NCI-H2029 (cell line): Measurements from ENCODE around the gene CYP51A1.
"Not testable (repeated sequence)": the region's sequence is repeated elsewhere in the genome, so short reads cannot be mapped to it uniquely, and the experiment has no call there.

Experiments
- DNase-seq: peaks from one replicate; lab custom pipeline; 2025; lab: John Stamatoyannopoulos, UW

CYP51A1 gene

DNA sequence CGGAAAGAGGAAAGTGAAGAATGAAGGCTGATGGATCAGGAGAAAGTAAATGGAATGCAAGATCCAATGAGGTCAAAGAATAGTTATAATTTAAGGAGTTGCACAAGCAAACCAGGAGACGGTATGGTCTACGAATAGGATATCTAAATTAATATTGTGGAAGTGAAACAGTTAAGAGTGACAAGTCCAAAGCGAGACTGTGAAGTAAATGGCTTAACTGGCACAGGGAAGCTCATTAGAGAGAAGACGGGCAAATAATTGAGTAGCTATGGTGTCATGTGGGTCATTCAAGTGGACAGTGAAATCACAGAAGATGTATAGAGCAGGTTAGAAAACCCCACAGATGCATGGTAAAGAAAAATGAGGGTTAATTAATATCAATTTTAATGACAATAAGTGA is 3.2 kb downstream of the CYP51A1 start:
- no peak for DNase-seq

DNA sequence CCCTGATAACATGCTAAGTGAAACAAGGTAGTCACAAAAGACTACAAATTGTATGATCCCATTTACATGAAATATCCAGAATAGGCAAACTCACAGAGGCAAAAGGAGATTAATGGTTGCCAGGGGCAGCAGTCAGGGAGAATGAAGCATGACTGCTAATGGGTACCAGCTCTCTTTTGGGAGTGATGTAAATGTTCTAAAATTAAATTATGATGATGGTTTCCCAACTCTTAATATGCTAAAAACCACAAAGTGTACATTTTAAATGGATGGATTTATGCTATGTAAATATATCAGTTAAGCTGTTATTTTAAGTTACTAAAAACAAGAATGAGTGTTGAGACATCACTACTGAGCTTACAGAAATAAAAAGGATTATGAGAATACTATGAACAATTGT is 12.6 kb downstream of the CYP51A1 start:
- DNase-seq, result no peak

DNA sequence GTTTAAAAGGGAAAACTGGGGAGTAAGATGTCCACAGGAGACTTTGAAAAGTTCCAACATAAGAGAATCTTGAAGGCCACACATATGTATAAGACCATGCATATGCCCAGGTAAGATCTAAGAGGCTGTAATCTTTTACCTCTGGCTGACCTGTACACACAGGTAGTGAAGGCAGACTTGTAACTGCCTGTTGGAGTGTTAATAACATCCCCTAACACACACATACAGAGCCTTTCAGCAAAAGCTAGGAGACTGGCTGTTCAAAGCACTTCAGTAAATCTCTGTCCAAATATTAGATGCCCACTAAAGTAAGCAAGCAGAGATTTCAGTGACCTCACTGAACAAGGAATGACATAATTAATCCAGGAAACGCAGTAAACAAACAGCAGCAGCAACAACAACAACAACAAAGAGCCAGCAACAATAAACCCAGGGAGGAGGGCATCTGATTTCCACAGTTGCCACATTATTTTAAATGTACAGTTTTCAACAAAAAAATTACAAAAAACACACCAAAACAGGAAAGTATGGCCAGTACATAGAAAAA is 15.0 kb downstream of the CYP51A1 start:
- DNase-seq, result peak; percentile 36

DNA sequence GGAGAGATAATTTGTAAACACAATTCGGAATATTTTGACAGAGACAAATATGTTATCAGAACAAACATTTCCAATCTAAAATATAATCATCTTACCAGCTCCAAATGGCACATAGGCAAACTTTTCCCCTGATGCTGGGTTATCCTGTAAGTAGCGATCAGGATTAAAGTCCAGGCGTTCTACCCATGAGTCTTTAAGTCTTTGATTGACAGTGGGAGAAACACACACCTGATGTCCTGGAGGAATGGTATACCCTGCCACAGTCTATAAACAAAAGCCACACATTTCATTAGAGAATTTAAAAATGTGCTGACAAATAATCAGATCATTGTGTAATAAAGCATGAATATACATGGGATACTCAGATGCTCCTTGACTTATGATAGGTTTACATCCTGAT is 17.3 kb downstream of the CYP51A1 start:
- DNase-seq, result no peak

DNA sequence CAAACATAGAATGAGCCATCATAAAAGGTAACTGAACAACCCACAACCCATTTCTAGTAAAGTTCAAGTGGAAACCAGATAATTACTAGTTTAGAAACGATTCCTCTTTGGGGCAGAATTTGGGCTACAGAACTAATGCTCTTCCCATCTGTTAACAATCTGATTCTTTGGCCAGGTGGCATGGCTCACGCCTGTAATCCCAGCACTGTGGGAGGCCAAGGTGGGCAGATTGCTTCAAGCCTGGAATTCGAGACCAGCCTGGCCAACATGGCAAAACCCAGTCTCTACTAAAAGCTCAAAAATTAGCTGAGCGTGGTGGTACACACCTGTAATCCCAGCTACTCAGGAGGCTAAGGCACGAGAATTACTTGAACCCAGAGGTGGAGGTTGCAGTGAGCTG is 18.5 kb downstream of the CYP51A1 start:
- no peak for DNase-seq

DNA sequence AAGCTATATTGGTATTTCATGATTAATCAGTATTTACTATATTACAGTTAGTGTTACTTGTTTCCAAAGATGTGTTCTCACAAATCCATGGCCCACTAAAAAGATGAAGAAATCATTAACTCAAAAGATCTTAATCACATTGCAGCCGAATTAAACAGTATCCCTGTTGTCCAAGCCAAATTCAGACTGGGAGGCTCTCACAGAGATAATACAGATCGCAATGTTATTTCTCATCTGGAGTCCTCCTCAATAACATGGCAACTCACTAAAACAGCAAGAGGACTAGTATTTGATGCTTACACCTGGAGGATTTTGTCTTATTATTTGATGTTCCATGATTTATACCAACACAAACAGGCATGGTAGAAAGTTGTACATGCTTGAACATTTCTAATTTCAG is 23.4 kb downstream of the CYP51A1 start:
- DNase-seq, result no peak

DNA sequence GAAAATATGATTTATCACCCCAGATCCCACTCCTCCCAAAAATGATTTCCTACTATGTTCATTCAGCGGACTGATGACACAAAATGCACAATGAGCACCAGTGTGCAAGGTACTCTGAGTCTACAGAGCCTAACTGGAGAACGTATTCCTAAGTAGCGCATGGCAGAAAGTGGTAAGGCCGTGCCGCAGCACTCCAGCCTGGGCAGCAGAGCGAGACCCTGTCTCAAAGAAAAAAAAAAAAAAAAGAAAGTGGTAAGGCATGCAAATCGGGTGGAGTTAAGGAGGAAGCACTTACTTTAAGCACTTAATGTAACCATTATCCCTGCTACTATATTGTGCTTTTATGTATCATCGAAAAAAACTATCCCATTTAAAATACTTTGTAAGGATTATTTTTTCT is 25.5 kb downstream of the CYP51A1 start:
- no peak for DNase-seq

DNA sequence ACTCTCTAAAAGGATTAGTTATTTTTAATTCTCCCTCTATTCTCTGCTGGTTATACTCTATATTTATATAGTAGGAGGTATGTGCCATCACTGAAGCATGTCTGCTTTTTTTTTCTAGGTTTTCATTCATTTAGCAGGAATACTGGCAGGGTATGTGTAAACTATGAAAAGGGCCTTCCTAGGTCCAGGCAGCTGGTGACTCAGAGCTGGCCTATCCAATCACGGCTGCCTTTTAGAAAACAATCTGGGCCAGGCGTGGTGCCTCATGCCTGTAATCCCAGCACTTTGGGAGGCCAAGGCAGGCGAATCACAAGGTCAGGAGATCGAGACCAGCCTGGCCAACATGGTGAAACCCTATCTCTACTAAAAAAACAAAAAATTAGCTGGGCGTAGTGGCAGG is 31.4 kb downstream of the CYP51A1 start:
- DNase-seq, result not testable (repeated sequence)

DNA sequence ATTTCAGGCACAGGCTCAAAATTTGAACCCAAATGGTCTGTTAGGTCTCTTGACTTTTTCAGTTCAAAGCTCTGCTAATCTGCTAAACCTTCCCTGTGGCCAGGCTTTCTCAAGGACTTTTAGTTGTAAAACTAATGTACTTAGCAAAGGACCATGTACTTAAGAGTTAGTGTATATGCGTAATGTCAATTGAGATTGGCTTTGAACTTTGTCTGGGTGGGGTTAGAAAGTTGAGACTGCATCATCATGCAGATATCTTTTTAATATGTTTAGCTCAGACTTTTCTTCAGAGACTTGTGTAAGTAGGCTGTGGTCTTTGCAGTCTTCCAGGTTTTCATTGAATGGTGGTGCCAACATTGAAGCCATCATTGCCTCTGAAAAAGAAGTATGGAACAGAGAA is 33.7 kb downstream of the CYP51A1 start:
- no peak for DNase-seq

DNA sequence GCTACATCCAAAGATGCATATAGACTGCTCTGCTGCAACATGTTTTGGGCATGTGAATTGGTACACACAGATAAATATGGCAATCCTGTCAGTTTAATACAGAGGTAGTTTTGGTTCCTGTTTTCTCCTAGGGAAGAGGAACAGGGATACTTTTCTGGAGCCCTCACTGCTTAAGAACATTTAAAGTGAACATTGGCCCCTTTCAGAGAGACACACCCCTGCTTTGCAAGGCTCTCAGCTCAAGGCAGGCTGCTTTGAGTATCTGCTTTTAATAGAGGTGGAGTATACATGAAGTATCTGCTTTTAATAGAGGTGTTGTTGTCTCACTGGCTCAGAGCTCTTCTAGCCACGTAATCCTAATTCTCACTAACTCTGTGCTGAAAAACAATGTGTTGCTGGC is 38.9 kb downstream of the CYP51A1 start:
- no peak for DNase-seq

DNA sequence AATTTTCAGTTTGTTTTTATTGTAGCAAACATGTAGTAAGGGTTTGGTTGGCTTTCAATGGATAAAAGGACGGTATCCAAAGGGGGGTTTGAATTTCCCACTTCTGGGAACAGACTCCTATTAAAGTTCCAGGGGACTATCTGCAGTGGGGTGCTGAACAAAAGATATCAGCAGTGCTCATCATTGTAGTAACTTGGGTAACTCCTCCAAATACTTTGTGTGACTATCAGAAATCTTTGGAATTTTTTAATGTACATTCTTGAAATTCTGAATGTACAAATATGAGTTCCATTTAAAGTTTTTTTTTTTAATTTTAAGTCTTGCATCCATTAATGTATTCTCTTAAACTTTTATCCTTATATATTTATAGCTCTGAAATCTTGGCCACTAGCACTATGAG is 42.1 kb downstream of the CYP51A1 start:
- no peak for DNase-seq

DNA sequence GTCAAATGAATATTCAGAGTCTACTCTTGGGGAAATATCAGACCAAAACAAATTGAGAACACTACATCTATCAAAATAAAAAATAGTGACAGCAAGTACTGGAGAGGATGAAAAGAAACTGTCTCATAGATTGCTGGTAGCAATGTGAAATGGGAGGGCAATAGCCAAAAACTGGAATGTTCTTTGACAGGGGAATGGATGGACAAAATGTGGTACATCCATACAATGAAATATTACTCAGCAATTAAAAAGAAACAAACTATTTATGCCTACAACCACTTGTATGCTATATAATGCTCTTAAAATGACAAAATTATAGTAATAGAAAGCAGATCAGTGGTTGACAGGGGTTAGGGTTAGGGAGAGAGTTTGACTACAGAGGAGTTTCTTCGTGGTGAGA is 46.0 kb downstream of the CYP51A1 start:
- no peak for DNase-seq

DNA sequence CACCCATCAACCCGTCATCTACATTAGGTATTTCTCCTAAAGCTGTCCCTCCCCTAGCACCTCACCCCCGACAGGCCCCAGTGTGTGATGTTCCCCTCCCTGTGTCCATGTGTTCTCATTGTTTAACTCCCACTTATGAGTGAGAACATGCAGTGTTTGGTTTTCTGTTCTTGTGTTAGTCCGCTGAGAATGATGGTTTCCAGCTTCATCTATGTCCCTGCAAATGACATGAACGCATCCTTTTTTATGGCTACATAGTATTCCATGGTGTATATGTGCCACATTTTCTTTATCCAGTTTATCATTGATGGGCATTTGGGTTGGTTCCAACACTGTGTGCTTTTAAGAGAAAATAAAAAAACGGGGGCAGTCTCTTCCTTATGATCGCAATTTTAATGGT is 50.4 kb downstream of the CYP51A1 start:
- not testable (repeated sequence) for DNase-seq

DNA sequence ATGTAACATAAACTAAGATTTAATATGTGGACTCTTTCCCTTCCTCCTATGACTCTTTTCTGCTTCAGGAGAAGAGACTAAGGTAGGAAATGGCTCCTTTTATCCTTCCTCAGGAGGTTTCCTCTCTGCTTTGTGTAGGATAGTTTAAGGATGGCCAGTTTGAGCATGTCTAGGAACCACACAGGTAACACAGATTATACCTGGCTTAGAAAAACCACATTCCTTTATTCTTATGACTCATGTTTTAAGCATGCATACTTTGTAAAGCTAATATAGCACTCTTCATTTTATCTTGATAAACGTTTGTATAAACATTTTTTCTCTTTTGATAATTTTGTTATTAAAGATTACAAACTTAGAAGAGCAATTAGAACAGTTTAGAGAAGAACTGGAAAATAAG is 57.8 kb downstream of the CYP51A1 start:
- DNase-seq, result no peak

DNA sequence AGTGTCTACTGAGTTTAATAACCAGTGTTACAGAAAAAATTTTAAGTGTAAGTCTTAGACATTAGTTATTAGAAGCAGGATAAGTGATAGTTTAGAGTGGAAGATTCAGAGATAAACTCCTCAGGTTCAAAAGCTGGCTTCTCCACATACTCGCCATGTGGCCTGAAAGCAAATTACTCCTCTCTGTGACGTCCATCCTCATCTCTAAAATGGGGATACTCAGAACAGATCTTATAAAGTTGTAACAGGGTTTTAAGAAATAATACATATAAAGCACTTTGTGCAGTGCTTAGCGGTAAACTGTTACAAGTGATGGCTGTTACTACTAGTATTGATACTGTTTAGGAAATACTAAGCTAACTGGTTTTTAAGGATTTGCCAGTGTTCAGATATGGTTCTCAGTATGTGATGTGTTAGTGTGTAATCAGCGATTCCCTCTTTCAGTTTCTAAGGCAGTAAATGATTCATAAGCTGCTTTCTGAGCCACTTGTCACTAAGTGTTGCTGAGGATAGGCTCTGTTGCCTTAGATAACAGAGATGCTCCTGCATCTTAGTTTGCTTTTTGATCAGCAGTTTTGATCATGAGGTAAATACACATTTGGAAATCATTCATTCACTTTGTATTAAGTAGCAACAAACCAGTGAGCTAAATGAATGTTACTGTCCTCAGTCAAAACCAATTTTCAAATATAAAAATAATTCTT is 58.7 kb downstream of the CYP51A1 start:
- DNase-seq, result no peak

DNA sequence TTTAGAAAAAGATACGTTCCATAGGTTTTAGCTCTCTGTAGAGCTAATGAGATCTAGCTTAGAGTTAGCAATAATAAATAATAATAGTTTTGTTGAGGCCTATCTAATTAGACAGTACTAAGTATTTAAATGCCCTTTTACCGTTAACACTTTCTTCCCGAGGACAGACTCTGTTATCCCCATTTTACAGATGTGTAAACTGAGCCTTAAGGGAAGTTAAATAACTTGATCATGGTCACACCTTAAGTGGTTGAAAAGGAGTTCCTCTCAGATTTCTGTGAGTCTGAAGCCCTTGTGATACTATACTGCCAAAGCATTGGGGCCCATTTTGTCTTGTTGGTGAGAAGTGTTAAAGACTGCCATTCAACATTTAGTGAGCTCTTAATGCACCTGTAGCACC is 61.6 kb downstream of the CYP51A1 start:
- no peak for DNase-seq

DNA sequence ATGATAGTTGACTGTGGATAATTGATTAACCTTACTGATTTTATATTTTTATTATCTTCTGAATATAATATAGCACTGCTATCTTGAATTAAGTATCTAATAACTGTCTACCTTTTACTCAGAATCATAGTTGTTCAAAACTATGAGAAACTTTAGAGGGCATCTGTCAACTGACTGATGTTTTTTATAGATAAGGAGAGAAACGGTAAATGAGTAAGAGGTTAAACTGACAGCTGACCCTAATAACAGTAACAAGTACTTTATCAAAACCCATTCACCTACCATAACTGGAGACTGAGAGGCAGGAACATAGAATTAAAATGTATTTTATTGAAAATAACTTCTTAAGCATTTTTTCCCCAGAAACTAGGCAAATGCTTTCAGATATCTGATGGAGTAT is 62.2 kb downstream of the CYP51A1 start:
- DNase-seq, result no peak

DNA sequence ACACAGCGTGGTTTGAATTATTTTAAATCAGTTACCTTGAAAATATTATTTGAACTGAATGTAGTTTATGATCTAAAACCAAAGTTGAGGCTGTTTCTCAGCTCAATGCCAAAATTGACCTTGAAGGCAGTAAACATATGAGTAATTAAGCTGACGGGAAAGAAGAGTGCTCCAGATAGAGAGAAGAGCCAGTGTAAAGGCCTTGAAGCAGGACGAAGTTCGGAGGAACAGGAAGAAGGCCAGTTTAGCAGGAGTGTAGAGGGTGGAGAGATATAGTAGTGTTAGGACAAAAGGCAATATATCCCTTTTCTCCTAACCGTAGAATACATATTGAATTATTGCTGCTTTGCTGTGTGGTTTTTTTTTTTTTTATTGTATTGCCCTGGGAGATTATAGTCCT is 63.2 kb downstream of the CYP51A1 start:
- DNase-seq, result no peak

DNA sequence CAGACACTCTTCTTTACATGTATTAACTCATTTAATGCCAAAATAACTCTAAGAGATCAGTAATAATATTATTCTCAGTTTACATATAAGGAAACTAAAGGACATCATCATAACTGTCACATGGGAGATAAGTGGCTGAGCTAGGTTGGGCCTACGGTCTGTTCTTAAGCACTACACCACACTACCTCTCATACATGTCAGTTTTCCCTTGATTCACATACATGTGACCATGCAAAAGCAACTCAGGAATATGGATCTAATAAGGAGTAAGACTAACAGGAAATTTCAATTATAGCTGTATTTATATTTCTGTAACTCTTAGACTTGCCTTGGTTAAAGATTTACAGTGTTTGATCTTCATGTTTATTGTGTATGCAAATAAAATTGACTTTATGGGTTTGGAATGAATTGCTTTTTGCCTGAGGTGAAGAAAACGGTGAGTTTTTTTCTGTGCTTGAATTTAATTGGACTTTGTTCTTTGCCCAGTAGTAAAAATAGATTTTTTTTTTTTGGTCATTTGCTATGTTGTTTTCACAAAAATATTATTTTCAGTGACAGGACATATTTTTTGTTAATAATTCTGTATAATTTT is 69.7 kb downstream of the CYP51A1 start:
- DNase-seq, result no peak
